ENCODE data around the gene POU2F3. TPM values are rescaled to one million over a fixed set of nuclear protein-coding genes. Genes with fewer than 3 reads are reported as not detected.

Gene POU2F3
- total RNA-seq, 1 donor from 2014 or later = not detected

- peak overlapping the region; percentile 55 for H3K27ac Mint-ChIP-seq (ENCODE audit: unreplicated experiment)
- no peak overlapping the region for H3K4me3 Mint-ChIP-seq (ENCODE audit: unreplicated experiment)
- DNase-seq (ENCODE audit: low spot score) = no peak
- H3K4me1 Mint-ChIP-seq (ENCODE audit: low read depth) = peaks cover 20% of the 10 kb centered on the region
- H3K9me3 Mint-ChIP-seq (ENCODE audit: low read depth) = no peaks in the 10 kb centered on the region
- no peak for TF ChIP-seq CTCF (IDR thresholded peaks at IDR 0.05)
- H3K36me3 Mint-ChIP-seq (ENCODE audit: low read depth) = no peaks in the 10 kb centered on the region
- H3K27me3 Mint-ChIP-seq (ENCODE audit: low read depth) = no peaks in the 10 kb centered on the region
Observed at GRCh38 chr11:120217941-120218694, 21.8 kb upstream of the POU2F3 start.

GRCh38 chr11:120218695-120219033 lies 21.3 kb upstream of the POU2F3 start:
- peak overlapping the region; percentile 55 for H3K27ac Mint-ChIP-seq (ENCODE audit: unreplicated experiment)

GRCh38 chr11:120219232-120219937 lies 20.6 kb upstream of the POU2F3 start:
- DNase-seq (ENCODE audit: low spot score) = no peak
- H3K9me3 Mint-ChIP-seq (ENCODE audit: low read depth) = no peaks in the 10 kb centered on the region
- no peak overlapping the region for H3K27ac Mint-ChIP-seq (ENCODE audit: unreplicated experiment)

More at GRCh38 chr11:120218695-120219033, 21.3 kb upstream of the POU2F3 start:
- DNase-seq (ENCODE audit: low spot score) = no peak
- Mint-ChIP-seq H3K27me3 (ENCODE audit: low read depth) (no peaks in the 10 kb centered on the region), H3K9me3 (ENCODE audit: low read depth) (no peaks in the 10 kb centered on the region), H3K4me1 (ENCODE audit: low read depth) (peaks cover 20% of the 10 kb centered on the region), H3K4me3 (ENCODE audit: unreplicated experiment) (no peak overlapping the region), H3K36me3 (ENCODE audit: low read depth) (no peaks in the 10 kb centered on the region)
- TF ChIP-seq CTCF (IDR thresholded peaks at IDR 0.05) = no peak

GRCh38 chr11:120219938-120220746 lies 19.8 kb upstream of the POU2F3 start:
- H3K27me3 Mint-ChIP-seq (ENCODE audit: low read depth) = no peaks in the 10 kb centered on the region
- H3K27ac Mint-ChIP-seq (ENCODE audit: unreplicated experiment) = no peak overlapping the region
- no peak overlapping the region for H3K4me3 Mint-ChIP-seq (ENCODE audit: unreplicated experiment)
- no peaks in the 10 kb centered on the region for H3K36me3 Mint-ChIP-seq (ENCODE audit: low read depth)
- no peaks in the 10 kb centered on the region for H3K9me3 Mint-ChIP-seq (ENCODE audit: low read depth)
- H3K4me1 Mint-ChIP-seq (ENCODE audit: low read depth) = peaks cover 27% of the 10 kb centered on the region
- TF ChIP-seq CTCF (IDR thresholded peaks at IDR 0.05) = no peak
- no peak for DNase-seq (ENCODE audit: low spot score)

More at GRCh38 chr11:120219232-120219937, 20.6 kb upstream of the POU2F3 start:
- Mint-ChIP-seq H3K27me3 (ENCODE audit: low read depth) (no peaks in the 10 kb centered on the region), H3K36me3 (ENCODE audit: low read depth) (no peaks in the 10 kb centered on the region), H3K4me3 (ENCODE audit: unreplicated experiment) (no peak overlapping the region), H3K4me1 (ENCODE audit: low read depth) (peaks cover 20% of the 10 kb centered on the region)
- no peak for TF ChIP-seq CTCF (IDR thresholded peaks at IDR 0.05)

- Mint-ChIP-seq H3K4me3 (ENCODE audit: unreplicated experiment) (no peak overlapping the region), H3K27me3 (ENCODE audit: low read depth) (no peaks in the 10 kb centered on the region), H3K27ac (ENCODE audit: unreplicated experiment) (no peak overlapping the region), H3K36me3 (ENCODE audit: low read depth) (no peaks in the 10 kb centered on the region), H3K4me1 (ENCODE audit: low read depth) (peaks cover 28% of the 10 kb centered on the region), H3K9me3 (ENCODE audit: low read depth) (no peaks in the 10 kb centered on the region)
- no peak for TF ChIP-seq CTCF (IDR thresholded peaks at IDR 0.05)
- DNase-seq (ENCODE audit: low spot score) = no peak
Observed at GRCh38 chr11:120220747-120221037, 19.2 kb upstream of the POU2F3 start.
